ENCODE results near the gene FAM136A. TPM values are rescaled to one million over a fixed set of nuclear protein-coding genes. Genes with fewer than 3 reads are reported as not detected.
A peak's percentile ranks its signal among the peaks of the same experiment; 100 is the strongest.

Gene FAM136A
- total and polyA plus RNA-seq, 2 of the 13 experiments (the other 11 are each of a cell fraction or from before 2014, with no cell fraction given) = 77.8 to 126 TPM

DNA sequence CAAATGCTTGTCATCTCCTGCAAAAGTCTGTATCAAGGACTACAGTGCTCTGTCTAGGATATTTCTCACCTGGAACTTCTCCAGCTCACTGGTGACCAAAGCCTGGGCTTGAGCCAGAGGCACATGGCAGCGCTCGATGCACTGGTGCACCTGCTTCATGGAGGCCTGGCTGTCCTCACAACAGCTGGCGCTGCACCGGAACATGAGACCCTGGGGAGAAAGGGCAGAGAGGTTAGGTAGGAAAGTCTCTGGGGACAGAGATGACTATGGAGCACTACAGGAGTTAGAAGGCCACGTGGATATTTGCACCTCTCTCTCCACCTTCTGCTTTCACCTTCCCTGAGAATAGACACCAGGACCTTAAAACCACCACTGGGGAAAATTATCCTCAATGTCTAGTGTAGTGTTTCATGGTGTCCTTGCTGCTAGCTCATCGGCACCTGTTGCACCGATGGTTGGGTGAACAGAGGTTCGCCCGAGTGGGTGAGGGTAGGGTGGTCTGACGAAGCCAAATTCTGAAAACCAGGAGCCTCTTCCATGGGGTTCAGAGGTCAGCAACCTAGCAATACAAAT, 1.0 kb downstream of the FAM136A start (continued):
- TF ChIP-seq ZNF687 (CRISPR knock-in tag; IDR thresholded peaks at IDR 0.05) (no peak), ZFP36L2 (CRISPR knock-in tag; IDR thresholded peaks at IDR 0.05) (no peak), ZNF136 (CRISPR knock-in tag; IDR thresholded peaks at IDR 0.05; ENCODE audit: low read depth) (0 out of 2 replicates have a peak, but pooled peaks have one; percentile 46), E2F1 (CRISPR knock-in tag; IDR thresholded peaks at IDR 0.05) (no peak), AGO2 (optimal IDR thresholded peaks at IDR 0.05; ENCODE audit: low read depth, low read length) (no peak), HOXA3 (CRISPR knock-in tag; IDR thresholded peaks at IDR 0.05) (no peak), NAIF1 (CRISPR knock-in tag; IDR thresholded peaks at IDR 0.05; ENCODE audit: borderline replicate concordance) (no peak; the same call in 1 of the 2 replicates)
- TF ChIP-seq, protein P1, sequence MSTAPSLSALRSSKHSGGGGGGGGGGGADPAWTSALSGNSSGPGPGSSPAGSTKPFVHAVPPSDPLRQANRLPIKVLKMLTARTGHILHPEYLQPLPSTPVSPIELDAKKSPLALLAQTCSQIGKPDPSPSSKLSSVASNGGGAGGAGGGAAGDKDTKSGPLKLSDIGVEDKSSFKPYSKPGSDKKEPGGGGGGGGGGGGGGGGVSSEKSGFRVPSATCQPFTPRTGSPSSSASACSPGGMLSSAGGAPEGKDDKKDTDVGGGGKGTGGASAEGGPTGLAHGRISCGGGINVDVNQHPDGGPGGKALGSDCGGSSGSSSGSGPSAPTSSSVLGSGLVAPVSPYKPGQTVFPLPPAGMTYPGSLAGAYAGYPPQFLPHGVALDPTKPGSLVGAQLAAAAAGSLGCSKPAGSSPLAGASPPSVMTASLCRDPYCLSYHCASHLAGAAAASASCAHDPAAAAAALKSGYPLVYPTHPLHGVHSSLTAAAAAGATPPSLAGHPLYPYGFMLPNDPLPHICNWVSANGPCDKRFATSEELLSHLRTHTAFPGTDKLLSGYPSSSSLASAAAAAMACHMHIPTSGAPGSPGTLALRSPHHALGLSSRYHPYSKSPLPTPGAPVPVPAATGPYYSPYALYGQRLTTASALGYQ (CRISPR knock-in tag; IDR thresholded peaks at IDR 0.05) = no peak
- TF ChIP-seq, protein P2, sequence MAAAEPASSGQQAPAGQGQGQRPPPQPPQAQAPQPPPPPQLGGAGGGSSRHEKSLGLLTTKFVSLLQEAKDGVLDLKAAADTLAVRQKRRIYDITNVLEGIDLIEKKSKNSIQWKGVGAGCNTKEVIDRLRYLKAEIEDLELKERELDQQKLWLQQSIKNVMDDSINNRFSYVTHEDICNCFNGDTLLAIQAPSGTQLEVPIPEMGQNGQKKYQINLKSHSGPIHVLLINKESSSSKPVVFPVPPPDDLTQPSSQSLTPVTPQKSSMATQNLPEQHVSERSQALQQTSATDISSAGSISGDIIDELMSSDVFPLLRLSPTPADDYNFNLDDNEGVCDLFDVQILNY (CRISPR knock-in tag; conservative IDR thresholded peaks at IDR 0.05) = no peak
- TF ChIP-seq, protein P3, sequence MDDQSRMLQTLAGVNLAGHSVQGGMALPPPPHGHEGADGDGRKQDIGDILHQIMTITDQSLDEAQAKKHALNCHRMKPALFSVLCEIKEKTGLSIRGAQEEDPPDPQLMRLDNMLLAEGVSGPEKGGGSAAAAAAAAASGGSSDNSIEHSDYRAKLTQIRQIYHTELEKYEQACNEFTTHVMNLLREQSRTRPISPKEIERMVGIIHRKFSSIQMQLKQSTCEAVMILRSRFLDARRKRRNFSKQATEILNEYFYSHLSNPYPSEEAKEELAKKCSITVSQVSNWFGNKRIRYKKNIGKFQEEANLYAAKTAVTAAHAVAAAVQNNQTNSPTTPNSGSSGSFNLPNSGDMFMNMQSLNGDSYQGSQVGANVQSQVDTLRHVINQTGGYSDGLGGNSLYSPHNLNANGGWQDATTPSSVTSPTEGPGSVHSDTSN (CRISPR knock-in tag; IDR thresholded peaks at IDR 0.05; ENCODE audit: borderline replicate concordance) = no peak

Measured in HepG2 (cell line).